Epidermal melanocyte (primary cell): ENCODE measurements around the gene IFITM2.
A peak's percentile ranks its signal among the peaks of the same experiment; 100 is the strongest.

ENCODE experiments used
- DNase-seq: peaks from one replicate; pipeline ENCODE4 v3.0.0; 2011; ENCODE audit warnings: low spot score; ENCODE audit not compliant: insufficient read length

IFITM2 gene

GRCh38 chr11:307766-308708 lies at the start of gene IFITM2:
TSS of gene IFITM2 (plus strand) at chr11:307816. CDS start at chr11:308193, 377 bp downstream.
- DNase-seq: peak; percentile 86

- DNase-seq: no peak
These were observed 48.2 kb upstream of the IFITM2 start for GRCh38 chr11:259413-259812.

GRCh38 chr11:261624-262023 lies 46.0 kb upstream of the IFITM2 start:
- no peak for DNase-seq

GRCh38 chr11:266676-267439 lies 40.8 kb upstream of the IFITM2 start:
- DNase-seq: no peak

GRCh38 chr11:267491-267994 lies 40.1 kb upstream of the IFITM2 start:
- no peak for DNase-seq

GRCh38 chr11:268716-269145 lies 38.9 kb upstream of the IFITM2 start:
- peak; percentile 68 for DNase-seq

GRCh38 chr11:269146-269890 lies 38.3 kb upstream of the IFITM2 start:
- DNase-seq: no peak

GRCh38 chr11:270451-271318 lies 36.9 kb upstream of the IFITM2 start:
- DNase-seq: no peak

- no peak for DNase-seq
These were observed 36.3 kb upstream of the IFITM2 start for GRCh38 chr11:271319-271715.

- no peak for DNase-seq
These were observed 35.3 kb upstream of the IFITM2 start for GRCh38 chr11:272195-272930.

- no peak for DNase-seq
These were observed 34.8 kb upstream of the IFITM2 start for GRCh38 chr11:272931-273198.

- no peak for DNase-seq
These were observed 31.4 kb upstream of the IFITM2 start for GRCh38 chr11:276219-276618.

- no peak for DNase-seq
These were observed 29.3 kb upstream of the IFITM2 start, which contains the start of gene NLRP6 for GRCh38 chr11:278001-278951. TSS of gene NLRP6 (plus strand) at chr11:278407. CDS start at chr11:278570, 163 bp downstream.

- no peak for DNase-seq
These were observed 28.3 kb upstream of the IFITM2 start for GRCh38 chr11:279040-279965.

- DNase-seq: no peak
These were observed 27.5 kb upstream of the IFITM2 start for GRCh38 chr11:279966-280705.

GRCh38 chr11:280706-281485 lies 26.7 kb upstream of the IFITM2 start:
- no peak for DNase-seq
